ENCODE data around the gene KIF7.
"Not testable (repeated sequence)": the region's sequence is repeated elsewhere in the genome, so short reads cannot be mapped to it uniquely, and the experiment has no call there.

The KIF7 gene, protein sequence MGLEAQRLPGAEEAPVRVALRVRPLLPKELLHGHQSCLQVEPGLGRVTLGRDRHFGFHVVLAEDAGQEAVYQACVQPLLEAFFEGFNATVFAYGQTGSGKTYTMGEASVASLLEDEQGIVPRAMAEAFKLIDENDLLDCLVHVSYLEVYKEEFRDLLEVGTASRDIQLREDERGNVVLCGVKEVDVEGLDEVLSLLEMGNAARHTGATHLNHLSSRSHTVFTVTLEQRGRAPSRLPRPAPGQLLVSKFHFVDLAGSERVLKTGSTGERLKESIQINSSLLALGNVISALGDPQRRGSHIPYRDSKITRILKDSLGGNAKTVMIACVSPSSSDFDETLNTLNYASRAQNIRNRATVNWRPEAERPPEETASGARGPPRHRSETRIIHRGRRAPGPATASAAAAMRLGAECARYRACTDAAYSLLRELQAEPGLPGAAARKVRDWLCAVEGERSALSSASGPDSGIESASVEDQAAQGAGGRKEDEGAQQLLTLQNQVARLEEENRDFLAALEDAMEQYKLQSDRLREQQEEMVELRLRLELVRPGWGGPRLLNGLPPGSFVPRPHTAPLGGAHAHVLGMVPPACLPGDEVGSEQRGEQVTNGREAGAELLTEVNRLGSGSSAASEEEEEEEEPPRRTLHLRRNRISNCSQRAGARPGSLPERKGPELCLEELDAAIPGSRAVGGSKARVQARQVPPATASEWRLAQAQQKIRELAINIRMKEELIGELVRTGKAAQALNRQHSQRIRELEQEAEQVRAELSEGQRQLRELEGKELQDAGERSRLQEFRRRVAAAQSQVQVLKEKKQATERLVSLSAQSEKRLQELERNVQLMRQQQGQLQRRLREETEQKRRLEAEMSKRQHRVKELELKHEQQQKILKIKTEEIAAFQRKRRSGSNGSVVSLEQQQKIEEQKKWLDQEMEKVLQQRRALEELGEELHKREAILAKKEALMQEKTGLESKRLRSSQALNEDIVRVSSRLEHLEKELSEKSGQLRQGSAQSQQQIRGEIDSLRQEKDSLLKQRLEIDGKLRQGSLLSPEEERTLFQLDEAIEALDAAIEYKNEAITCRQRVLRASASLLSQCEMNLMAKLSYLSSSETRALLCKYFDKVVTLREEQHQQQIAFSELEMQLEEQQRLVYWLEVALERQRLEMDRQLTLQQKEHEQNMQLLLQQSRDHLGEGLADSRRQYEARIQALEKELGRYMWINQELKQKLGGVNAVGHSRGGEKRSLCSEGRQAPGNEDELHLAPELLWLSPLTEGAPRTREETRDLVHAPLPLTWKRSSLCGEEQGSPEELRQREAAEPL (N-terminal part only)
- 0 to 0.16 (median 0.03) reads per million in 18 experiments for total RNA-seq

DNA sequence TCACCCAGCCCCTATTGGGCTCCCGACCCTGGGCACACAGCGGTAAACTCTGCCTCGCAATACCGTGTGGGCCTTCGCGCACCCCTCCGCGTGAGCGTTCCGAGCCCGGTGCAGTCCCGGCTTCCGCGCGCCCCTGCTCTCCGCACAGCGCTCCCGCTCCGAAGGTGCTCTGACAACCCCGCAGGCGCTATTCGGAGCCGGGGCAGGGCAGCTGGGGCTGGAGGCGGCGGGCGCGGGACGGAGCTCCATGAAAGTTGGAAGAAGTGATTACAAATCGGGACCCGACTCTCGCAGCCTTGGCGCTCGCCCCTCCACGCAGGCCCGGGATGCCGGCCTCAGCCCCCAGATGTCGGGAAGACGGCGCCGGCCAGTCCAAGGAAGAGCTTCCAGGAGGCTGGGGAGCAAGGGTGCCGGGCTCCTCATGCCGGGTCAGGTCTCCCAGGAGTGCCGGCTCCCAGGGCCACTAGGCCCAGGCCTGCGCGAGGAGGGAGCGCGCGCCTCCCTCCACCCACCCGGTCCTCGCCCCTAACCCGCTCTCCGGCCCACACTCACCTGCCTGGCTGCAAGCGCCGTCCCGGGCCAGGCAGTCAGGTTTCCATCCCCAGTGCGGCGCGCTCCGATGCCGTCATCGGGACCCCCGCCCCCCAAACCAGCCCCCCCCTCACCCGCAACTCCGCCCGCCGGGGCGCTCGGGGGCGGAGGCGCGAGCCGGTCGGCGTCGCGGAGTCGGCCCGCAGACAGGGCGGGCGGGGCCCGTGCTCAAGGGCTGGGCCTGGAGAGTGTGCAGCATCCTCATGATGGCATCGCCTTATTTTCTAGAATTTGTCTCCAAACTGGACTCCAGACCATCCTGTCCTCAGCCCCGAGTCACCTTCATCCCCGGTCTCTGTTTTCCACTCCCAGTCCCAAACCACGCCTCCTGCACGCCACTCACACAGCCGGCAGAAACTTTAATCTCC is at the start of gene KIF7:
Gene KIF7 (minus strand): TSS at position 621 of the 959 bp plus-strand sequence. CDS start 2,537 bp downstream, outside the sequence.
- DNase-seq: no peak

- DNase-seq: no peak
Observed at GRCh38 chr15:89704411-89704810, 49.1 kb upstream of the KIF7 start.

DNA sequence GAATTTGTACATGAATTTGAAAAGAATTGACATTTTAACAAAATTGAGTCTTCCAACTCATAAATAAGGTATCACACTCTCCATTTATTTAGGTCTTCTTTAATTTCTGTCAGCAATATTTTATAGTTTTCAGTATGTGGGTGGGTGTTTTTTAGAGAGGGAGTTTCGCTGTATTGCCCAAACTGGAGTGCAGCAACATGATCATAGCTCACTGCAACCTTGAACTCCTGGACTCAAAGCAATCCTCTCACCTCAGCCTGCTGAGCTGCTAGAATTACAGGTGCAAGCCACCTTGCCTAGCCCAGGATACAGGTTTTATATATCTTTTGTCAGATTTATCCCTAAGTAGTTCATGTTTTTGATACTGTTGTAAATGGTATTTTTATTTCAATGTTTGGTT is 39.9 kb upstream of the KIF7 start:
- no peak for DNase-seq

- no peak for DNase-seq
Observed at GRCh38 chr15:89693696-89694095, 38.4 kb upstream of the KIF7 start.

- DNase-seq: no peak
Observed at GRCh38 chr15:89693091-89693490, 37.8 kb upstream of the KIF7 start.

- DNase-seq: peak; percentile 66 to 82
Observed at GRCh38 chr15:89690276-89691218, 35.3 kb upstream of the KIF7 start, which contains the start of the genes PEX11A and WDR93. Gene PEX11A (minus strand): TSS chr15:89690754. CDS start chr15:89690632, 122 bp downstream. Gene WDR93 (plus strand): TSS chr15:89690811. CDS start chr15:89701747, 10,936 bp downstream.

DNA sequence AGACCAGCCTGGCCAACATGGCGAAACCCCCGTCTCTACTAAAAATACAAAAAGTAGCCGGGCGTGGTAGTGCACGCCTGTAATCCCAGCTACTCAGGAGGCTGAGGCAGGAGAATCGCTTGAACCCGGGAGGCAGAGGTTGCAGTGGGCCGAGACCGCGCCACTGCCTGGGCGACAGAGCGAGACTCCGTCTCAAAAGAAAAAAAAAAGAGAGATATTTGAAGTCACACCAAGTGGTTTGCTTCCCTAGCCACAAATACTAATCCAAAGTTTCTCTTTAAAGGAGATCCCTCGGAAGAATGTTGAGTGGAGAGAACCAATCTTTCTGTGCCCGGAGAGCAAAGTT is 34.6 kb upstream of the KIF7 start:
- DNase-seq: not testable (repeated sequence)

DNA sequence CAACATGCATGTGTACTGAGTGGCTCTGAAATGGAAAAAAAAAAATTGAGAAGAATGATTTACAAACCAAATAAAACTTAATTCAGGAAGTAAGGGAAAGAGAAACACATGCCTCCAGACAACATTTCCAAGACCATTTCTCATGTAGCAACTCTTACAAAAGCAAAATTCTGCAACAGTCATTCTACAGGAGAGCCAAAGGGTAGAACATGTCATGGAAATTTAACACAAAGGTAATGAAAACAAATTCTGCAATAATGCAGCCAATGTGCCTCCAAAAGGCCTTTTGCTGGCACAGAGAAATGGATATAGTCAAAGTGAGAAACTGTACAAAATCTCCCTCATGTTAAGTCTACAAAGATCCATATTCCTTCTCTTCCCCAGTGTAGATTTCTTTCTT is 31.3 kb upstream of the KIF7 start:
- DNase-seq: no peak

- DNase-seq: no peak
Observed at GRCh38 chr15:89685995-89686394, 30.7 kb upstream of the KIF7 start.

DNA sequence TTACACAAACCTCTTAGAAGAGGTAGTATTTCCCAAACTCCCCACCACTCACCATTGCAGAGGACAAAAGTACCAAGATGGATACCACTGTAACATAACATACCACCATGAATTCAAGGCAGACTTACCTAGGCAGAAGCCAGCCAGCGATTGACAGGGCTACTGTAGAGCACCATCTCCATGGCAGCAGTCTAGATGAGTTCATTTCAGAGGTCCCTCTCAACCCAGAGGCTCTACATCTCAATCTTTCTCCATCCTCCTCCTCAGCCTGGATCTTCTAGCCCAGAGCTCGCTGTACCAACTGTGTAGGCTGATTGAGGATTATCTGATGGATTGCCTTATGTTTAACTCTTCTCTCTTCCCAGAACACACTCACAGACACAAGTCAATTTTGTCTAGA is 25.9 kb upstream of the KIF7 start:
- no peak for DNase-seq

DNA sequence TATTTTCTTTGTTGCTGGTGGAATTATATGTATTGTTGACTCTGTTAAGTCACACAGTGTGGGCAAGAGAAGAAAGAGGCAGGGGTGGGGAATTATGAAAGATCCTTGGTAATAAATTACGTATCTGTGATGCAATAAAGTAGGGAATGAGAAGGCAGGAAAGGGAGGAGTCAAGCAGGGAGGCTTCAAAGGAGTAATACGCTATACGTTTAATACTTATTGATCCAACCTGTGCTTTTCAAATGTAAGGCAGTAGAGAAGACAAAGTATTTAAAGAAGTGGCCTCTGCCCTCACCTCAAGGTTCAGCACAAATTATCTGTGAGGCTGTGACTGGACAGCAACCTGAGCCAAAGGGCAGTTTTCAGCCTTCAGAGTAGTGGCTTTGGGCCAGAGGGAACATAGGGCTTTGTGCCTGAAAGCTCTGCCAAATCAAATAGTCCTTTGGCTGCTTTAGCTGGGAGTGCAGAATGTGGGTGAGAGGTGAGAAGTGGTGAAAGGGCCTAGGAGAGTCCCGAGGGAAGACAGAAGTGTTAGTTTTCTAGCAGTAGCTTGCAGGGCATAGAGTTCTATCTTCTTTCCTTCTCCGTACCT is 25.1 kb upstream of the KIF7 start:
- no peak for DNase-seq

GRCh38 chr15:89679212-89679611 is 23.9 kb upstream of the KIF7 start, which contains the start of gene PLIN1:
Gene PLIN1 (minus strand): TSS chr15:89679367. CDS start chr15:89677489, 1,878 bp downstream.
- no peak for DNase-seq

- no peak for DNase-seq
Observed at GRCh38 chr15:89677381-89677780, 22.1 kb upstream of the KIF7 start.

GRCh38 chr15:89675606-89676005 is 20.3 kb upstream of the KIF7 start:
- DNase-seq: no peak

DNA sequence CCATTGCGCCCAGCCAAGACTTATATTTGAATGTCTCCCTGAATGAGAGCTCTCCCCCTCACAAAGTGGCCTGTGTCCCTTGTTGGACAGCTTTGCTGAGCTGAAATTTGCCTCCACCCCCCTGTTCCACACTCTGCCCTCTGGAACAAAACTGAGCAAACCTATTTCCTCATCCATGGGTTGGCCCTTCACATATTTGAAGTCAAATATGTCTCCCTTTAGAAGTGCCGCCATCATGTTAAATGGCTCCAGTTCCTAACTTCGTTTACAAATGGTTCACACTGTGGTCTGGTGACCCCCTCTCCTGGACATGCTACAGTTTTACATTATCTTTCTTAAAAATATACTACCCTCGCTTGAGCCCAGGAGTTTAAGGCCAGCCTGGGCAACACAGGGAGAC is 19.3 kb upstream of the KIF7 start:
- no peak for DNase-seq

GRCh38 chr15:89673165-89673512 is 17.9 kb upstream of the KIF7 start:
- DNase-seq: peak in 1 of 2 donors; percentile 9

- DNase-seq: no peak
Observed at GRCh38 chr15:89672221-89673164, 17.2 kb upstream of the KIF7 start.

GRCh38 chr15:89671687-89672086 is 16.4 kb upstream of the KIF7 start:
- no peak for DNase-seq

All from inflammatory macrophage (primary cell).